ENCODE measurements around the gene RIMBP2.
"Not testable (repeated sequence)": the region's sequence is repeated elsewhere in the genome, so short reads cannot be mapped to it uniquely, and the experiment has no call there.

Gene RIMBP2

GRCh38 chr12:130663514-130663913 lies 52.6 kb downstream of the RIMBP2 start:
- in situ Hi-C loops (cut with HindIII; ENCODE audit: low sequenced_read_pairs) = loop anchor here (10.0 kb wide), 1 partner anchor 81 kb away; no protein-coding TSS in a partner anchor

DNA sequence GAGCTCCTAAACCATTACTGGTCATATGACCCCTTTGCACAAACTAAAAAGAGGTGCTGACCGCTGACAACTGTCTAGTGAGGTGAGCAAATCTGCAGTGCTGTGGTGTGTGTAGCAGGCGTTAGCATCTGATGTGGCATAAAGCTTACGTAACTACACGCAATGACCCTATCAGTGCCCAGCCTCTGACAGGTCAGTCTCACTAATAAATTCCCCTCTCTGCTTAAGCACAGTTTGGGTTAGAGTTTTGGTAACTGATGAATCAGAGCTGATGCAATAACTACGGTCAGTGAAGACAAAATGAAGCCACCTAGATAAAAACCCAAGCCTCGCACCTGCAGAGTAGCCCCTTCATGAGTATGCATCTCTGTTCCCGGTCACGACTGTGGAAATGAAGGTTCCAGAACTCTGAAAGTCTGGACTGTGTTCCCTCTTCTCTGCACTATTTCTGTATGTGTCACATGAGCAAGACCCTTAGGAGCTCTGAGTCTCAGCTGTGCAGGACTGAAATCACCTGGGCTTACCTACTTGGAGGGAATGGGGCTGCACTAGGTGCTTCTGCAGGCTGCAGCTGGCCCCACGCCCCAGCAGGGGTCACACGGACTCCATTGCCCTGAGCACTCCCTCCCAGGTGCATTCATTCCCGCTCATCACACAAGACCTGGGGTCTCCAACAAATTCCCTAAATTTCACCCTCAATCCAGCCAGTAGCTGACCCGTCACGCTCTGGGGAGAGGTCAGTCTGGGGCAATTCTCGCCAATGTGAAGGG lies 54.4 kb downstream of the RIMBP2 start:
- in situ Hi-C loops (cut with HindIII; ENCODE audit: low sequenced_read_pairs) = loop anchor here (10.0 kb wide), 1 partner anchor 83 kb away; no protein-coding TSS in a partner anchor

DNA sequence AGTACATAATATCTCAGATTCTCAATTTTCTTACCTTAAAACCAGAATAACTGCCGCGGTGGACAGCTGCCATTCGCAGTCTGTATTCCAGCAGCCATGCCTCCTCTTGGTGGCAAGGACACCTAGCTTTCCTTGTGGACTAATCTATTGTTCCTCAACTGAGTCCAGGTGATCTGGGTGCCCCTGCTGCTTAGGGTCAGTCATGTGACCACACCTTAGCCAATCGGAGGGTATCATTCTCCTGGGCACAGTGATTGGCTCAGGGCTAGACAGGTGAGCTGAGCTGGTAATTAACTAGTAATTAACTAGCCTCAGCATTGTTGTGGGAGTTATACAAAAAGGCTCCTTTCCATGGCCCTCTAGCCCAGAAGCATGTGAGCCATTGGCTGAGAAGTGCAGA lies 55.0 kb downstream of the RIMBP2 start:
- in situ Hi-C loops (cut with HindIII; ENCODE audit: low sequenced_read_pairs) = loop anchor here (10.0 kb wide), 1 partner anchor 84 kb away; no protein-coding TSS in a partner anchor

GRCh38 chr12:130658145-130658911 lies 57.8 kb downstream of the RIMBP2 start:
- in situ Hi-C loops (cut with HindIII; ENCODE audit: low sequenced_read_pairs) = no loop called here

DNA sequence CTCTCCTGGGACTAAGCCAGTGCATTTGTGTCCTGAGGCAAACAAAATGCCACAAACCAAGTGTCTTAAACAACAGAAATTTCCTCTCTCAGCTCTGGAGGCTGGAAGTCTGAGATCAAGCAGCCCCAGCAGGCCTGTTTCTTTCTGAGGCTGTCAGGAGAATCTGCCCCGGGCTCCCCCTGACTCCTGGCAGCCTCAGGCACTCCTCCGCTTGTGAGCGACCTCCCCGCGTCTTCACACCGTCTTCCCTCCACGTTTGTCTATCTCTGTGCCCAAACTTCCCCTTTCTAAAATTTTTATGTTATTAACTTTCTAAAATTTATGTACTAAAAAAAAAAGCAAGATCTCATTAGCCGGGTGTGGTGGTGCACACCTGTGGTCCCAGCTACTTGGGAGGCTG lies 59.7 kb downstream of the RIMBP2 start:
- in situ Hi-C loops (cut with HindIII; ENCODE audit: low sequenced_read_pairs) = no loop called here

- in situ Hi-C loops (cut with HindIII; ENCODE audit: low sequenced_read_pairs) = no loop called here
Measured at GRCh38 chr12:130655881-130656280, 60.2 kb downstream of the RIMBP2 start.

DNA sequence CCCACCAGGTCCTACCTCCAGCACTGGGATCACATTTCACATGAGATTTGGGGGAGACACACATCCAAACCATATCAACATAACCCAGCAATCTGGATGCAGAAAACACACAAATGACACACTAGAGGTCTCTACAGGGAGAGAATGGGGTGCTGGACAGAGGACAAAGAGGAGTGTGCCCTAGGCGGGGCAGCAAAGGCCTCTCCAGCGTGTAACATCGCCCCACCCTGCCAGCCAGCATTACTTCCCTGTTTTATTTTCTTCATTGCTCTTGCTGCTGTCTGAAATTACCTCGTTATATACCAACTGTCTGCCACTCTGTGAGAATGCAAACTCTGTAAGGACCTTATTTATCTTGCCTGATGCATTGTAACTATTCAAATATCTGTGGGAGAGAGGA lies 61.1 kb downstream of the RIMBP2 start:
- in situ Hi-C loops (cut with HindIII; ENCODE audit: low sequenced_read_pairs) = no loop called here

GRCh38 chr12:130651188-130651959 lies 64.7 kb downstream of the RIMBP2 start:
- in situ Hi-C loops (cut with HindIII; ENCODE audit: low sequenced_read_pairs) = loop anchor here (5.0 kb wide), 1 partner anchor 94 kb away; no protein-coding TSS in a partner anchor

DNA sequence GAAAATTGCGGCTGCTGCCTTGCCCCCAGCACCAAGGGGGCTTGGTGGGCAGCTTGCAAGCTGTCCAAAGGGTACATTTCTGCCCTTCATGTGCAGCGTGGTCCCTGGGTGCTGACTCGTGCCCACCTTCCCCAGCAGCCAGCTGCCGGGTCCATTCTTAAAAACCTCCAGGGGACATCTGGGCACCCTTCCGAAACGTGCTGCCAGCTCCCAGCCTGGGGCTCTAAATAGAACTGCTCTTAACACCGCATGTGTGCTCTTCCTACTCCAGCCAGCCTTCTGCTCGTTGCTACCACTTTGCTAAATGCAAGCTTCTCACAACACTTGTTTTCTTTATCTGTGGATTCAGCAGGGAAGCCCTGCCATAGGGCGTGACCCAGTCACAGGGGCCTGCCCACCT lies 66.0 kb downstream of the RIMBP2 start:
- in situ Hi-C loops (cut with HindIII; ENCODE audit: low sequenced_read_pairs) = loop anchor here (5.0 kb wide), 1 partner anchor 93 kb away; no protein-coding TSS in a partner anchor

DNA sequence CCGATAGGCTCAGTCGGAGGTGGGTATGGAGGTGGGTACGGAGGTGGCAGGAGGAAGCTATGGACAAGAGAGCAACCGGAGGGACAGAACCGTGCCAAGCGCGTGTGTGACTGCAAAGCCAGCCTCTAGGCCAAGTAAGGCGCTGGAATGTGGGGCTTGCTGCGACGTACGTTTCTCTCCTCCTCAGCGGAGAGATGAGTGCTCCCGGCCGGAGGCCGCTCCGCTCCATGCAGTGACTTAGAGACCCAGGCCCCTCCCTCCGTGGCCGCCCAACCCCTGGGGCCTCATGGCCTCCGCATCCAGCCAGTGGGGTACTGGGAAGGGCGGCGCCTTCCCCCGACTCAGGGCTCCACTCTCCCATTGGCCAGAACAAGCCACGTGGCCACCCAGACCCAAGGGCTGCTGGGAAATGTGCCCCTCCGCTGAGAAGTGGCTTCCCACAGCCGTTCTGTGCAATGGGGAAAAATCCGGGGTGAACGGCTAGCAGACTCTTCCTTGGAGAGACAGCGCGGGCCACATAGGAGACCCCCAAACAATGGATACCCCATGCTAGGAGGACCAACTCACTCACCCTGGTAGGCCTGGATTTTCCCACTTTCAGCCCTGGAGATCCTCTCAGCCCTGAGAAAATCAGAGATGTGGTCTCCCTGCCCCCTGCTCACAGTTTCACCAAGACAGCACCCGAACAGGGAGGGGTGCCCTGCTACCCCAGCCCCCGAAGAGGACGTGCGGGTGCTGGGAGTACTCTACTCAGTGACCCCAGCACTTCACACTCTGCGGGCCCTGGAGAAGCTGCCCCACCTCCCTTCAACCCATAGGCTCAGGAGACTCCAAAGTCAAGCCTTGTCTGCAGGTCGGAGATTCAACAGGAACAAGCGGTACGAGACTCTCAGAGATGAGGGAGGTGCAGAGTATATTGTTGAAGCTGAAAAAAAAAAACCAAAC lies 66.7 kb downstream of the RIMBP2 start:
- in situ Hi-C loops (cut with HindIII; ENCODE audit: low sequenced_read_pairs) = loop anchor here (5.0 kb wide), 1 partner anchor 92 kb away; no protein-coding TSS in a partner anchor

DNA sequence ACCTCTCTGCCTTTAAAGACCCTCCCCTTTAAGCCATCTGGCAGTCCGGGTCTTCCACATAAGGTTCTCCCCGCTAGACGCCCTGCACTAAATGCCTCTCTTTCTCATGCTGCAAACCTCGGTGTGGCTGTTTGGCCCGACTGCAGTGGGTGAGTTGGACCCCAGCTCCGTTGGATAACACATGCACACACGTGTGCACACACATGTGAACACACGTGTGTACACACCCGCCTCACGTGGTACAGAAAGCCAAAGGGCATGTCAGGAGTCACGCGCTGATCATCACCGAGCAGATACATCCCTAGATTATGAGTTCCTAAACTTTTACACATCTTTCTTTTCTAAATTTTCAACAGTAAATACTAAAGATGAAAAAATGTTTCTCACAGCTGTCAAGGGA lies 68.3 kb downstream of the RIMBP2 start:
- in situ Hi-C loops (cut with HindIII; ENCODE audit: low sequenced_read_pairs) = no loop called here

DNA sequence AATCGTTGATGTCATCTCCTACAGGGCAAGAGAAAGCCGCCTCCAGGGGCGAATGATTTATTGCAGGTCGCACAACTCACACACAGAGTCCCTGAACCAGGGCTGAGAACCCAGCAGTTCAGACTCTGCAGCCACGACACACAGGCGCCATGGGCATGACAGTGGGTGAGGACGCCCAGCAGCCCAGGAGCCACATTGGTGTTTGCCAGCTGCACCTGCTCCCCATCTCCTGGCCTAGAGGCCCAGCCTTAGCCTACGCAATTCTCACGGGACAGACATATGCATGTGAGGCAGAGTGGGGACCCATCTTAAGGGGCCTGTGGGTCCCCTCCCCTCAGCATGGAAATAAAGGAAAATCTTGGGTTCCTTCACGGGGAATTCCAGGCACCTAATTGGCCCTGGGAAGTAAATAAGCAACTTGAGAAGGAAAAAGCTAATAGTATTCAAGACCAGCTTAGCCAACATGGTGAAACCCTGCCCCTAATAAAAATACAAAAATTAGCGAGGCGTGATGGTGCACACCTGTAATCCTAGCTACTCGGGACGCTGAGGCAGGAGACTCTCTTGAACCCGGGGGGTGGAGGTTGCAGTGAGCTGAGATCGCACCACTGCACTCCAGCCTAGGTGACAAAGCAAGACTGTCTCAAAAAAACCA lies 69.3 kb downstream of the RIMBP2 start:
- in situ Hi-C loops (cut with HindIII; ENCODE audit: low sequenced_read_pairs) = no loop called here

DNA sequence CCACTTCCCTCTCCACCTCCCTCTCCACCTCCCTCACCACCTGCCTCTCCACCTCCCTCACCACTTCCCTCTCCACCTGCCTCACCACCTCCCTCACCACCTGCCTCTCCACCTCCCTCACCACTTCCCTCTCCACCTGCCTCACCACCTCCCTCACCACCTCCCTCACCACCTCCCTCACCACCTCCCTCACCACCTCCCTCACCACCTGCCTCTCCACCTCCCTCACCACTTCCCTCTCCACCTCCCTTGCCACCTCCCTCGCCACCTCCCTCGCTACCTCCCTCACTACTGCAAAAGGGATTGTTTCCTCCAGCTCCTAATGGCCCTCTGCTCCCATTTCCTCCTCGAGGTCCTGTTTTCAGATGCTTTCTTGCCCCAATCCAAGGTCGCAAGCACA lies 69.9 kb downstream of the RIMBP2 start:
- in situ Hi-C loops (cut with HindIII; ENCODE audit: low sequenced_read_pairs) = not testable (repeated sequence)

DNA sequence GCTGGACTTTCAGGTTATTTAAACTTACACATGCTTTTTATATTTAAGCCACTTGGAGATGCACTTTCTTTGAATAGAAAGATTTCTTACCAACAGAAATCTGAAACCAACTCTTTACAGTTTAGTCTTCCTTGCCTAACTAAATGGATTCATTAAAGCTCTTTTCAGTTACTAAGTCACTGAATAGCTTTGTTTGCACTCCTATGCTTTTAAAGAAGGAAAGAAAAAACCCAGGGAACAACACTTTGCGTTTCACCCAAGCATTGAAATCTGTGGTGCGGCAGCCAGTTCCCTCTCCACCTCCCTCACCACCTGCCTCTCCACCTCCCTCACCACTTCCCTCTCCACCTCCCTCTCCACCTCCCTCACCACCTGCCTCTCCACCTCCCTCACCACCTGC lies 70.3 kb downstream of the RIMBP2 start:
- in situ Hi-C loops (cut with HindIII; ENCODE audit: low sequenced_read_pairs) = no loop called here

- in situ Hi-C loops (cut with HindIII; ENCODE audit: low sequenced_read_pairs) = no loop called here
Measured at GRCh38 chr12:130644566-130644965, 71.5 kb downstream of the RIMBP2 start.

GRCh38 chr12:130644146-130644545 lies 72.0 kb downstream of the RIMBP2 start:
- in situ Hi-C loops (cut with HindIII; ENCODE audit: low sequenced_read_pairs) = no loop called here

DNA sequence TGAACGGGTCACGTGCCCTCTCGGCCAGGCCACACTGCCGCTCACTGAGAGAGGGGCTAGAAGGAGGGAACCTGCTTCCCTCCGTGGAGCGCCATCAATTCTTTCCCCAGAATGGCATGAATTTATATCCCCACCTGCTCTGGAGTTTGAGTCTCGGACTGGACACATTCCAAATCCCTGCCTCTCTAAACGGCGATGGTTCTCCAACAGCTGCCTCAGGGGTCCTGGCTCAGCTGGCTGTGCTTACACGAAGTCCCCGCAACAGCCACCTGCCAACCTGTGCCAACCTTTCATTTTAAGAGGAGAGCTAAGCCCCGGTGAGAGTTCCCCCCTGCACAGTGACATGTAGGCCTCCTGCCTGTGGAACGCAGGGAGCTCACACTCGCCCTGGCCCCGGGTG lies 73.2 kb downstream of the RIMBP2 start:
- in situ Hi-C loops (cut with HindIII; ENCODE audit: low sequenced_read_pairs) = no loop called here

DNA sequence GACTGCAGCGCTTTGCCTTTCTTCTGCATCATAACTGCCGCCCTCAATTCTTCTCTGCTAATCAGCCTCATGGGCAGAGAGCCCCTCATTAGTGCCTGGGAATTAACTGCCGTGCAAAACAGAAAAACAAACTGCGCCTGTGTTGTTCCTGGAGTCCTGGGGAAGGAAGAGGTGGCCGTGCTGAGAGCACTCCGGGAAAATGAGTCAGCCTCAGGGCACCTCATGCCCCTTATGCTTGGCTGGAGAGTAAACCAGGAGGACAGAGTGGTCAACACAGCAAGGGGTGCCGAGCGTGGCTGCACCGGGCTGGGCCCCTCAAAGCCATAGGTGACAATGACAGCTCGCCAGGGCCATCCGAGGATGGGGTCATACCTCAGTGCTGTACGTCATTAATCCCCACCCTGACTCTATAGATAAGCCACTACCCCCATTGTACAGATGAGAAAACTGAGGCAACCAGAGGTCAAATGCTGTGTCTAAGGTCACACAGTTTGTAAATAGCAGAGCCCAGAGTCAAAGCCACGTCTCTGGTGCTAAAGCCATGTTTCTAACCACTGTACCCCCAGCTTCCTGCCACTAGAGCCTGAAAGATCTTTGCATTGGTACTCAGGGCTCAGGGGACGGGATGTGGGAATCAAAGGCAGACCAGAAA lies 74.4 kb downstream of the RIMBP2 start:
- in situ Hi-C loops (cut with HindIII; ENCODE audit: low sequenced_read_pairs) = no loop called here

GRCh38 chr12:130640901-130641300 lies 75.2 kb downstream of the RIMBP2 start:
- in situ Hi-C loops (cut with HindIII; ENCODE audit: low sequenced_read_pairs) = no loop called here
